ENCODE measurements around the gene FSD1. TPM values are rescaled to one million over a fixed set of nuclear protein-coding genes. Genes with fewer than 3 reads are reported as not detected.

FSD1 gene
- total RNA-seq, 2 donors from 2014 or later = 16.0 to 24.7 TPM

GRCh38 chr19:4362101-4362828, 57.9 kb downstream of the FSD1 start:
- no peak for ATAC-seq
- Mint-ChIP-seq H3K4me1 (ENCODE audit: low read depth in 2 of 2) (peaks cover 0 to 7% of the 10 kb centered on the region in 2 donors), H3K36me3 (no peaks in the 10 kb centered on the region), H3K27me3 (no peaks in the 10 kb centered on the region), H3K27ac (no peak overlapping the region), H3K9me3 (no peaks in the 10 kb centered on the region), H3K4me3 (no peak overlapping the region)
- DNase-seq (ENCODE audit: low spot score) = no peak

- ATAC-seq = no peak
- no peak for DNase-seq (ENCODE audit: low spot score)
- no peak overlapping the region for H3K27ac Mint-ChIP-seq
- H3K9me3 Mint-ChIP-seq = no peaks in the 10 kb centered on the region
- no peaks in the 10 kb centered on the region for H3K36me3 Mint-ChIP-seq
- H3K4me1 Mint-ChIP-seq (ENCODE audit: low read depth in 2 of 2) = peaks cover 0 to 10% of the 10 kb centered on the region in 2 donors
- no peak overlapping the region for H3K4me3 Mint-ChIP-seq
- H3K27me3 Mint-ChIP-seq = no peaks in the 10 kb centered on the region
Observed at GRCh38 chr19:4362831-4363545, 58.6 kb downstream of the FSD1 start.

GRCh38 chr19:4363571-4364304, 59.3 kb downstream of the FSD1 start:
- no peak overlapping the region for H3K4me3 Mint-ChIP-seq
- ATAC-seq = no peak
- no peaks in the 10 kb centered on the region for H3K36me3 Mint-ChIP-seq
- peaks cover 4 to 15% of the 10 kb centered on the region in 2 donors for H3K4me1 Mint-ChIP-seq (ENCODE audit: low read depth in 2 of 2)
- H3K27me3 Mint-ChIP-seq = no peaks in the 10 kb centered on the region
- DNase-seq (ENCODE audit: low spot score) = no peak
- H3K27ac Mint-ChIP-seq = no peak overlapping the region
- H3K9me3 Mint-ChIP-seq = no peaks in the 10 kb centered on the region

- DNase-seq (ENCODE audit: low spot score) (no peak), ATAC-seq (no peak)
- H3K27ac Mint-ChIP-seq = peak overlapping the region in 1 of 2 donors; percentile 93
Observed at GRCh38 chr19:4365341-4365740, 60.9 kb downstream of the FSD1 start.

GRCh38 chr19:4365791-4366665, 61.6 kb downstream of the FSD1 start:
- DNase-seq (ENCODE audit: low spot score) (no peak), ATAC-seq (no peak)
- Mint-ChIP-seq H3K27me3 (no peaks in the 10 kb centered on the region), H3K4me3 (no peak overlapping the region), H3K27ac (peak overlapping the region in 1 of 2 donors; percentile 93), H3K4me1 (ENCODE audit: low read depth in 2 of 2) (peaks cover 22 to 26% of the 10 kb centered on the region in 2 donors), H3K36me3 (no peaks in the 10 kb centered on the region), H3K9me3 (no peaks in the 10 kb centered on the region)

More at GRCh38 chr19:4365341-4365740, 60.9 kb downstream of the FSD1 start:
- H3K27me3 Mint-ChIP-seq = no peaks in the 10 kb centered on the region
- peaks cover 15 to 23% of the 10 kb centered on the region in 2 donors for H3K4me1 Mint-ChIP-seq (ENCODE audit: low read depth in 2 of 2)
- H3K4me3 Mint-ChIP-seq = no peak overlapping the region
- H3K36me3 Mint-ChIP-seq = no peaks in the 10 kb centered on the region
- H3K9me3 Mint-ChIP-seq = no peaks in the 10 kb centered on the region

- no peak for DNase-seq (ENCODE audit: low spot score)
- Mint-ChIP-seq H3K4me1 (ENCODE audit: low read depth in 2 of 2) (peaks cover 24 to 27% of the 10 kb centered on the region in 2 donors), H3K9me3 (no peaks in the 10 kb centered on the region), H3K27ac (peak overlapping the region; percentile 93), H3K36me3 (no peaks in the 10 kb centered on the region), H3K4me3 (no peak overlapping the region), H3K27me3 (no peaks in the 10 kb centered on the region)
- no peak for ATAC-seq
Observed at GRCh38 chr19:4366666-4367335, 62.4 kb downstream of the FSD1 start.

GRCh38 chr19:4367336-4367723, 62.9 kb downstream of the FSD1 start:
- ATAC-seq (no peak), DNase-seq (ENCODE audit: low spot score) (no peak)
- no peak overlapping the region for H3K4me3 Mint-ChIP-seq
- H3K4me1 Mint-ChIP-seq (ENCODE audit: low read depth in 2 of 2) = peaks cover 24 to 30% of the 10 kb centered on the region in 2 donors
- H3K9me3 Mint-ChIP-seq = no peaks in the 10 kb centered on the region
- peak overlapping the region; percentile 93 for H3K27ac Mint-ChIP-seq
- no peaks in the 10 kb centered on the region for H3K36me3 Mint-ChIP-seq
- no peaks in the 10 kb centered on the region for H3K27me3 Mint-ChIP-seq

GRCh38 chr19:4367781-4368127, 63.4 kb downstream of the FSD1 start:
- H3K27me3 Mint-ChIP-seq = no peaks in the 10 kb centered on the region
- no peak overlapping the region for H3K4me3 Mint-ChIP-seq
- H3K9me3 Mint-ChIP-seq = no peaks in the 10 kb centered on the region
- ATAC-seq = no peak
- H3K27ac Mint-ChIP-seq = peak overlapping the region; percentile 93
- H3K4me1 Mint-ChIP-seq (ENCODE audit: low read depth in 2 of 2) = peaks cover 24 to 30% of the 10 kb centered on the region in 2 donors
- no peak for DNase-seq (ENCODE audit: low spot score)
- H3K36me3 Mint-ChIP-seq = no peaks in the 10 kb centered on the region

GRCh38 chr19:4368128-4368820, 63.9 kb downstream of the FSD1 start:
- no peaks in the 10 kb centered on the region for H3K27me3 Mint-ChIP-seq
- peak in 1 of 2 donors; percentile 17 for ATAC-seq
- peak overlapping the region; percentile 78 for H3K4me3 Mint-ChIP-seq
- peak; percentile 75 for DNase-seq (ENCODE audit: low spot score)
- peak overlapping the region; percentile 93 for H3K27ac Mint-ChIP-seq
- H3K4me1 Mint-ChIP-seq (ENCODE audit: low read depth in 2 of 2) = peaks cover 24 to 30% of the 10 kb centered on the region in 2 donors
- H3K9me3 Mint-ChIP-seq = no peaks in the 10 kb centered on the region
- no peaks in the 10 kb centered on the region for H3K36me3 Mint-ChIP-seq

GRCh38 chr19:4369109-4369887, 64.9 kb downstream of the FSD1 start:
- Mint-ChIP-seq H3K4me3 (peak overlapping the region; percentile 78), H3K27ac (peak overlapping the region; percentile 93), H3K9me3 (no peaks in the 10 kb centered on the region), H3K27me3 (no peaks in the 10 kb centered on the region), H3K4me1 (ENCODE audit: low read depth in 2 of 2) (peaks cover 30 to 35% of the 10 kb centered on the region in 2 donors), H3K36me3 (no peaks in the 10 kb centered on the region)
- DNase-seq (ENCODE audit: low spot score) (peak; percentile 86), ATAC-seq (peak; percentile 77 to 80)

- Mint-ChIP-seq H3K36me3 (no peaks in the 10 kb centered on the region), H3K4me3 (peak overlapping the region; percentile 78), H3K27ac (peak overlapping the region; percentile 93), H3K4me1 (ENCODE audit: low read depth in 2 of 2) (peaks cover 30 to 35% of the 10 kb centered on the region in 2 donors), H3K27me3 (no peaks in the 10 kb centered on the region), H3K9me3 (no peaks in the 10 kb centered on the region)
- ATAC-seq (peak; percentile 90), DNase-seq (ENCODE audit: low spot score) (peak; percentile 91)
Observed at GRCh38 chr19:4369888-4370260, 65.5 kb downstream of the FSD1 start.

All from natural killer cell treated with Interleukin-12 subunit alpha and Interleukin-12 subunit beta and Interleukin-15 and Interleukin-18, amount 100 ng/mL, for 72 hours (primary cell).